Activated CD4-positive, alpha-beta memory T cell treated with anti-CD3 and anti-CD28 coated beads for 36 hours (primary cell): ENCODE results near the gene PRPSAP2. TPM values are rescaled to one million over a fixed set of nuclear protein-coding genes. Genes with fewer than 3 reads are reported as not detected.
A peak's percentile ranks its signal among the peaks of the same experiment; 100 is the strongest.
"Not testable (repeated sequence)": the region's sequence is repeated elsewhere in the genome, so short reads cannot be mapped to it uniquely, and the experiment has no call there.

Experiments
- CTCF ChIA-PET: fragments of 350-600 bp; sonication (Branson Sonifier 250); formaldehyde crosslinking; loops from one replicate; lab custom pipeline; 2021; ENCODE audit warnings: antibody characterized with exemption, inconsistent platforms; lab: Charles Lee
- POLR2A ChIA-PET: fragments of 350-600 bp; sonication (Branson Sonifier 250); formaldehyde crosslinking; loops from one replicate; lab custom pipeline; 2021; ENCODE audit warnings: antibody characterized with exemption; lab: Charles Lee
- DNase-seq: peaks from one replicate; pipeline ENCODE4 v3.0.0-alpha.2; 2020
- H3K27ac Mint-ChIP-seq: one replicate; pipeline ENCODE4 v1.8.0; 2021; ENCODE audit warnings: mixed read lengths
- H3K27me3 Mint-ChIP-seq: one replicate; pipeline ENCODE4 v1.8.0; 2021; ENCODE audit warnings: mixed read lengths
- H3K36me3 Mint-ChIP-seq: one replicate; pipeline ENCODE4 v1.8.0; 2021; ENCODE audit warnings: mixed read lengths
- H3K4me1 Mint-ChIP-seq: one replicate; pipeline ENCODE4 v1.8.0; 2021; ENCODE audit warnings: low read depth, mixed read lengths
- H3K4me3 Mint-ChIP-seq: one replicate; pipeline ENCODE4 v1.8.0; 2021; ENCODE audit warnings: mild to moderate bottlenecking, mixed read lengths
- H3K9me3 Mint-ChIP-seq: one replicate; pipeline ENCODE4 v1.8.0; 2021; ENCODE audit warnings: mixed read lengths
- intact Hi-C: fragments of 100-400 bp; cut with micrococcal nuclease; formaldehyde crosslinking; loops from one replicate; pipeline ENCODE4 v1.15.1; 2023
- total RNA-seq, 2 experiments: library from RNA; stranded (reverse); gene quantifications; one replicate each; pipeline ENCODE4 v1.2.3, GENCODE V29; 2021

The PRPSAP2 gene
- total RNA-seq, 2 experiments from 2014 or later = 41.9 to 42.5 TPM

DNA sequence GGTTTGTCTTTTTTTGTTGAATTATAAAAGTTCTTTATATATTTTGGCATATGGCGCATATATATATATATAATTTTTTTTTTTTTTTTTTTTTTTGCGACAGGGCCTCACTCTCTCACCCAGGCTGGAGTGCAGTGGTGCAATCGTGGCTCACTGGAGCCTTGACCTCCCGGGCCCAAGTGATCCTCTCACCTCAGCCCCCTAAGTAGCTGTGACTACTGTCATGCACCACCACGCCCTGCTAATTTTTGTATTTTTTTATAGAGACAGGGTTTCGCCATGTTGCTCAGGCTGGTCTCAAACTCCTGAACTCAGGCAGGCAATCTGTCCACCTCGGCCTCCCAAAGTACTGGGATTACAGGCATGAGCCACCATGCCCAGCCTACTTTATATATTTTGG, 64.7 kb downstream of the PRPSAP2 start:
- H3K4me3 Mint-ChIP-seq, H3K27ac Mint-ChIP-seq, DNase-seq, POLR2A ChIA-PET, H3K9me3 Mint-ChIP-seq, H3K27me3 Mint-ChIP-seq: not testable (repeated sequence)
- H3K36me3 Mint-ChIP-seq = peaks cover 10% of the 10 kb centered on the region
- CTCF ChIA-PET = interaction anchor here (0.6 to 1.1 kb wide), 2 partner anchors 39 to 65 kb away, joined by 3 read pairs; no protein-coding TSS in a partner anchor
- intact Hi-C loops = loop anchor here (10.0 kb wide), 2 partner anchors 52 to 108 kb away; no protein-coding TSS in a partner anchor
- peaks cover 50% of the 10 kb centered on the region for H3K4me1 Mint-ChIP-seq

DNA sequence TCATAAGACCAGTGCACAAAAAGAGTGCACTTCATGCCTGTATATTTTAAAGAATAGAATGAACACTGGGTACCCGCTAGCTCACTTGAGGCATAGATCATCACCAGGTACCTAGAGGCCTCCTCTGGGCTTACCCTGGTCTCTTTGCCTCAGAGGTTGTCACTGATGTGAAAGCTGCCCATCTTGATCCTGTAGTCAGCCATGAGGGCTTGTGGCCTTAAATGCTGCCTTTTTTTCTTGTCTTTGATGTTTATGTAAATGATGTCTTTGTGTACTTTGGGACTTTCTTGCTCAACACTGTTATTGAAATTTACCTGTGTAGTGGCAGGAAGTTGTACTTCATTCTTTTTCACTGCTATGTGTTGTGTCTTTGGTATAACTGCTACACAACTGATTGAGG, 67.3 kb downstream of the PRPSAP2 start:
- H3K36me3 Mint-ChIP-seq = peaks cover 15% of the 10 kb centered on the region
- CTCF ChIA-PET = interaction anchor here (1.1 kb wide), 1 partner anchor 35 kb away, joined by 3 read pairs; no protein-coding TSS in a partner anchor

DNA sequence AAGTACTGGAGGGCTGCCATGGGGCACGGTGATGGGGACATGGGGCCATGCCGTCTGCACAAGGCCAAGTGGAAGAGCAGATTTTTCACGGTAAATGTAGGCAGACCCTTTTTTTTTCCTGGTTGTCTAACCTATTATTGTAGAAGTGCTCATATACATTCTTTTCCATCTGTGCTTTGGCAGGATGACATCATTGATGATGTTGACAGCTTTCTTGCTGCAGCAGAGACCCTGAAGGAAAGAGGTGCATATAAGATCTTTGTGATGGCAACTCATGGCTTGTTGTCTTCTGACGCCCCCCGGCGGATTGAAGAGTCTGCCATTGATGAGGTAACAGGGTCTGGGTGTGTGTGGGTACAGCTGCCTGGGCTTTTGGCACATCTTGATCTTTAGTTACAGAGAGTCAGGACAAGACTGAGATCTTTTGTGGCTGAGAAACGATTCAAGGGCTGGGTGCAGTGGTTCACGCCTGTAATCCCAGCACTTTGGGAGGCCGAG, 70.7 kb downstream of the PRPSAP2 start:
- DNase-seq = no peak
- no peaks in the 10 kb centered on the region for H3K27me3 Mint-ChIP-seq
- no peaks in the 10 kb centered on the region for H3K9me3 Mint-ChIP-seq
- ChIA-PET CTCF (interaction anchor here (0.7 to 1.4 kb wide), 2 partner anchors 31 to 32 kb away, joined by 3 read pairs; no protein-coding TSS in a partner anchor), POLR2A (no interaction called here)
- no peak overlapping the region for H3K4me3 Mint-ChIP-seq
- intact Hi-C loops = loop anchor here (10.0 kb wide), 2 partner anchors 46 to 114 kb away; no protein-coding TSS in a partner anchor
- H3K4me1 Mint-ChIP-seq = peaks cover 24% of the 10 kb centered on the region
- H3K36me3 Mint-ChIP-seq = peaks cover 20% of the 10 kb centered on the region
- H3K27ac Mint-ChIP-seq = no peak overlapping the region

More for the DNA sequence above, 67.3 kb downstream of the PRPSAP2 start:
- Mint-ChIP-seq H3K27ac (no peak overlapping the region), H3K4me1 (peaks cover 37% of the 10 kb centered on the region), H3K4me3 (no peak overlapping the region), H3K27me3 (no peaks in the 10 kb centered on the region), H3K9me3 (no peaks in the 10 kb centered on the region)
- POLR2A ChIA-PET = no interaction called here
- DNase-seq = no peak
- intact Hi-C loops = loop anchor here (10.0 kb wide), 2 partner anchors 50 to 110 kb away; no protein-coding TSS in a partner anchor

DNA sequence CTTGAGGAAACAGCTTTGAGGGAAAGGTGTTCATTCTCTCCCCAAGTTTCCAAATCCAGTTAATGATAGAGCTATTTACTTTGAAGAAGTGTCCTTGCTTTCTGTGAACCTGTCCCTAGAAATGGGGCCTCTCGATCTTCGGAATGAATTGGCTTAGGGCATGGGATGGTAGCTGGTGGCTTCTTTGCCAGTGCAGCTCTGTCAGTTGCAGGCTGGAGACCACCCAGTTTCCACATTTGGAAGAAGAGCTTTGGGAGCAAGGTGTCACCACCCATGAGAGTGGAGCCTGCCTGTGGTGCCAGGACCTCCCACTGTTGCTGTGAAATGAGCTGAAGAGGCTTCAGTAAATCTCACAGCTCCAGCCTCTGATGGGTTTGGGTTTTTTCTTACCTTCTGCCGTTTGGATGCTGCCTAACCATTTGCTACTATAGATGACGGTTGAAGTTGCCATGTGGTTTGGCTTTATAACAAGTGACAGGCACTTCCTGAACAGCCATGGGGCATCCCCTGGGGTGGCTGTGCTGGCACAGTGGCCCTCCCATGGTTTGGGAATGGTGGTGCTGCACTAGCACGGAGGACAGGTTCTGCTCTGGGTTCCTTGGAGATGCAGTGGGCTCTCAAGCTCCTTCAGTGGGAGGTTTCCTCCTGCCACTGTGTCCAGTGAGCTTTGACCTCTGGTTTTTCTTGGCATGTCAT, 74.6 kb downstream of the PRPSAP2 start:
- Mint-ChIP-seq H3K27me3 (no peaks in the 10 kb centered on the region), H3K9me3 (no peaks in the 10 kb centered on the region), H3K4me3 (no peak overlapping the region), H3K36me3 (peaks cover 20% of the 10 kb centered on the region), H3K4me1 (peaks cover 11% of the 10 kb centered on the region), H3K27ac (no peak overlapping the region)
- ChIA-PET CTCF (interaction anchor here (1.0 kb wide), 1 partner anchor 29 kb away, joined by 5 read pairs; no protein-coding TSS in a partner anchor), POLR2A (interaction anchor here (0.8 kb wide), 1 partner anchor 11 kb away, joined by 3 read pairs; no protein-coding TSS in a partner anchor)
- peak; percentile 22 for DNase-seq
- intact Hi-C loops = no loop called here

DNA sequence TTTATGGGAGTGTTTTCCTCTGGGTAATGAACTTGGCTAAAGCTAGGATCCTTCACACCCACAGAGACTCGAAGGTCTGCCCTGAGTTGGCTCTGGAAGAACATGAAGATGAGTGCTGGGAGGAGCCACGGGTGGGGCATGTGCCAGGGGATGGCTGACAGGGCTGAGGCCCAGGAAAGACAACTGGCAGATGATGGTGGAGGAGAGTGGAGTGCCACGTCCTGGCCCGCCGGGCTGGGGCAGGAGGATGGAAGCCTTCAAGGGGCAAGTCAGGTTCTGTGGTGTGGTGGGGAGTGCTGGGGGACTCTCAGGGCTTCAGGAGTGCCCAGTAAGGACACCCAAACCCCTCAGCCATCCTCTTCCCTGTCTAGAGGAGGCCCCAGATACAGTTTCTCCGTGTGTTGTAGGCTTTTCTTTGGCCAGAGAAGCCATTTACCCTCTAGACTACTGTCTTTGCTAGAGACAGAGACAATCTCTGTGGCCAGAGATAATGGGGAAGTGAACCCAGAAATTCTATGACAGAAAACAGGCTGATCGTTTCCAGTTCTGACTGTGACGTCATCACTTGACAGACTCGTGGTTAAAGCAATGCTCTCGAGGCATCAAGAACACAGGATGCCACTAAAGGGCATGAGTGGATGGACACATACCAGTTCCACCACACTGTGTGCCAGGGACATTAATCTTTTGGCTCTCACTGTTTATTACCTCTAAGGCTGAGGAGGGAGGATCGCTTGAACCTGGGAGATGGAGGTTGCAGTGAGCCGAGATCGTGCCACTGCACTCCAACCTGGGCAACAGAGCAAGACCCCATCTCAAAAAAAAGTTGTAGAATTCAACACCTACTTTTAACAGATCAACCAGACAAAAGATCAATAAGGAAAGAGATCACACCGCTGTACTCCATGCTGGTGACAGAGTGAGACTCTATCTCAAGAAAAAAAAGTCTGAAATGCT, 75.4 kb downstream of the PRPSAP2 start:
- no peak overlapping the region for H3K4me3 Mint-ChIP-seq
- DNase-seq = no peak
- POLR2A ChIA-PET = interaction anchor here (0.8 kb wide), 1 partner anchor 10 kb away, joined by 3 read pairs; no protein-coding TSS in a partner anchor
- H3K9me3 Mint-ChIP-seq = no peaks in the 10 kb centered on the region
- no peaks in the 10 kb centered on the region for H3K27me3 Mint-ChIP-seq
- peaks cover 11% of the 10 kb centered on the region for H3K4me1 Mint-ChIP-seq
- no peak overlapping the region for H3K27ac Mint-ChIP-seq
- intact Hi-C loops = no loop called here
- CTCF ChIA-PET = no interaction called here
- H3K36me3 Mint-ChIP-seq = peaks cover 19% of the 10 kb centered on the region

DNA sequence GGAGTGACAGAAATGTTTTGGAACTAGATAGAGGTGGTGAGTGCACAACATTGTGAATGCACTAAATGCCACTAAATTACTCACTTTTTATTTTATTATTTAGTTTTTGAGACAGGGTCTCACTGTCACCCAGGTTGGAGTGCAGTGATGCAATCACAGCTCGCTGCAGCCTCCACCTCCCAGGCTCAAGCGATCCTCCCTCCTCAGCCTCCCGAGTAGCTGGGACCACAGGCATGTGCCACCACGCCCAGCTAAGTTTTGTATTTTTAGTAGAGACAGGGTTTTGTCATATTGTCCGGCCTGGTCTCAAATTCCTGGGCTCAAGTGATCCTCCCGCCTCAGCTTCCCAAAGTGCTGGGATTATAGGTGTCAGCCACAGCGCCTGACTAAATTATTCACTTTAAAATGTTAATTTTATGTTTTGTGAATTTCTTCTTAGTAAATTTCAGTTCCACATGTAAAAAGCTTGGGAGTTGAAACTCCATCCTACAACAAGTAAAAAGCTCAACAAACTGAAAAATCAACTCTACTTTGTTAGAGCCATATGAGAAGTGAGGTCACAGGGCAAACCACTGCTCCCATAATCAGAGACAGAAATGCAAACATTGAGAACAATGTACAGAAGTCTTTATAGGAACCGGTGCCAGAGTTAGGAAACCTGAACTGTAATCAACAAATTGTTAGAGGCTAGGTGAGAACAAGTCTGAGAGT, 80.2 kb downstream of the PRPSAP2 start:
- Mint-ChIP-seq H3K27ac (no peak overlapping the region), H3K4me3 (no peak overlapping the region), H3K36me3 (no peaks in the 10 kb centered on the region), H3K27me3 (peaks cover 1% of the 10 kb centered on the region), H3K4me1 (peaks cover 3% of the 10 kb centered on the region), H3K9me3 (no peaks in the 10 kb centered on the region)
- ChIA-PET CTCF (interaction anchor here (1.6 kb wide), 1 partner anchor 23 kb away, joined by 9 read pairs; no protein-coding TSS in a partner anchor), POLR2A (no interaction called here)
- DNase-seq = no peak
- intact Hi-C loops = no loop called here

DNA sequence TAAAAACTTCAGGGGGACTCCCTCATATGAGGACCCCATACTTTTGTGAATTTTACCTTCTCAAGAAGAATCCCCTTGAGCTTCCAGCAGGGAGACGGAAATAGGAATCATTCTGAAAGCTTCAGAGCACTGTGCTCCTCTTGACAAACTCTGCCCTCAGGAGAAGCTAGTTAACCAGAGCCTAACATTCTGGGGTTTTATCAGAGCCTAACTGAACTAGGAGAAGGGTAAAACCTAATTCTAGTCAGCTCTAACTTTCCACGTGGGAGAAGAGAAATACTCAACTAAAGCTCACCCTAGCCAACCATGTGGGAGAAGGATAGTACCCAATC, 80.7 kb downstream of the PRPSAP2 start:
- DNase-seq = no peak
- POLR2A ChIA-PET = no interaction called here
- intact Hi-C loops = no loop called here
- CTCF ChIA-PET = interaction anchor here (1.6 kb wide), 1 partner anchor 22 kb away, joined by 9 read pairs; no protein-coding TSS in a partner anchor
- Mint-ChIP-seq H3K27ac (no peak overlapping the region), H3K36me3 (no peaks in the 10 kb centered on the region), H3K4me1 (peaks cover 3% of the 10 kb centered on the region), H3K4me3 (no peak overlapping the region), H3K9me3 (no peaks in the 10 kb centered on the region), H3K27me3 (peaks cover 1% of the 10 kb centered on the region)

DNA sequence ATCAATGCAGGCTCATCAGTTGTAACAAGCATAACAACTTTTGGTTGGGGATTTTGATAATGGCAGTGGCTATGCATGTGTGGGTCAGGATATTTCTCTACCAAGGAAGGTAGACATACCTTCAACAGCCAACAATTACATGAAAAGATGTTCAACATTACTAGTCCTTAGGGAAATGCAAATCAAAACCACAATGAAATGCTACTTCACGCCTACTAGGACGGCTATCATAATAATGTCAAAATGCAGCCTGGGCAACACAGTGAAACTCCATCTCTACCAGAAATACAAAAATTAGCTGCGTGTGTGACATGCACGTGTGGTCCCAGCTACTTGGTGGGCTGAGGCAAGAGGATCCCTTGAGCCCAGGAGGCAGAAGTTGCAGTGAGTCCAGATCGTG, 86.7 kb downstream of the PRPSAP2 start:
- no peaks in the 10 kb centered on the region for H3K36me3 Mint-ChIP-seq
- intact Hi-C loops = no loop called here
- H3K27ac Mint-ChIP-seq = no peak overlapping the region
- no peak overlapping the region for H3K4me3 Mint-ChIP-seq
- no peaks in the 10 kb centered on the region for H3K9me3 Mint-ChIP-seq
- no peak for DNase-seq
- ChIA-PET CTCF (interaction anchor here (1.6 kb wide), 1 partner anchor 16 kb away, joined by 5 read pairs; no protein-coding TSS in a partner anchor), POLR2A (no interaction called here)
- H3K27me3 Mint-ChIP-seq = no peaks in the 10 kb centered on the region
- peaks cover 3% of the 10 kb centered on the region for H3K4me1 Mint-ChIP-seq

DNA sequence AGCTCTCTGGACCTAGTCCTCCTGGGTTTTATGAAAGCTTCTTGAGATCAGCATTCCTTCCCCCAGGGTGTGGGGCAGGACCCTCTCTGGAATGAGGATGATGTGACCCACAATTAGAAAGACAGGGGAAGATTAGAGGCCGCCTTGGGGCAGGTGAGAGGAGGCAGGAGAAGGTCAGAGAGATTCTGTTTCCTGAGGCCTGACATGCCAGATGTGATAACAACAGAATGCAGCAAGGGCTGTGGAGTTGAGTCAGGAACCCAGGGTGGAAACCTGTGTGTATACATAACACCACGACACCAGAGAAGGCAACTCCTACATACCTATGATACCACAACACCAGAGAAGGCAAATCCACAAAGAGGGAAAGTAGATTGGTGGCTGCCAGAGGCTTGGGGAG, 88.6 kb downstream of the PRPSAP2 start:
- H3K27ac Mint-ChIP-seq = no peak overlapping the region
- H3K4me1 Mint-ChIP-seq = no peaks in the 10 kb centered on the region
- H3K4me3 Mint-ChIP-seq = no peak overlapping the region
- H3K36me3 Mint-ChIP-seq = no peaks in the 10 kb centered on the region
- intact Hi-C loops = no loop called here
- ChIA-PET CTCF (no interaction called here), POLR2A (no interaction called here)
- no peaks in the 10 kb centered on the region for H3K9me3 Mint-ChIP-seq
- no peaks in the 10 kb centered on the region for H3K27me3 Mint-ChIP-seq
- no peak for DNase-seq

DNA sequence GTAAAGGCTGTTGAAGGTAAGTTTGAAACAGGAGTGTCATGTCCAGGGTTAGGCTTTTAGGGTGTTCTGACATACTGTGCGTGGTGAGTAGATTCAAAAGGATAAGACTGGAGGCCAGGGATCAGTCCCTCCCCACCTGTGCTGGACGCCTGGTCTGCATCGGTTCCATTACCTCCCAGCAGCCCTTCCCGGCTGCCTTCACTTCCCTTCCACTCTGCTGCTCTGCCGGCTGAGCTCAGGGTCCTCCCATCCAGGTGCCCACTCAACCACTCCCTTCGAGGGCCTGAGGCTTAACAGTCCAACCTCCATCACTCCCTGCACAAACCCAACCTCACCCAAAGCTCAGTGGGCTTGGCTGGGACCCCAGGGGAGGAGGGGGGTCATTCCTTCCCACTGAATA, 89.9 kb downstream of the PRPSAP2 start:
- Mint-ChIP-seq H3K4me3 (no peak overlapping the region), H3K36me3 (no peaks in the 10 kb centered on the region), H3K27ac (no peak overlapping the region), H3K27me3 (no peaks in the 10 kb centered on the region), H3K9me3 (no peaks in the 10 kb centered on the region), H3K4me1 (no peaks in the 10 kb centered on the region)
- CTCF ChIA-PET = interaction anchor here (0.9 kb wide), 1 partner anchor 13 kb away, joined by 3 read pairs; no protein-coding TSS in a partner anchor
- POLR2A ChIA-PET = no interaction called here
- no peak for DNase-seq
- intact Hi-C loops = no loop called here

DNA sequence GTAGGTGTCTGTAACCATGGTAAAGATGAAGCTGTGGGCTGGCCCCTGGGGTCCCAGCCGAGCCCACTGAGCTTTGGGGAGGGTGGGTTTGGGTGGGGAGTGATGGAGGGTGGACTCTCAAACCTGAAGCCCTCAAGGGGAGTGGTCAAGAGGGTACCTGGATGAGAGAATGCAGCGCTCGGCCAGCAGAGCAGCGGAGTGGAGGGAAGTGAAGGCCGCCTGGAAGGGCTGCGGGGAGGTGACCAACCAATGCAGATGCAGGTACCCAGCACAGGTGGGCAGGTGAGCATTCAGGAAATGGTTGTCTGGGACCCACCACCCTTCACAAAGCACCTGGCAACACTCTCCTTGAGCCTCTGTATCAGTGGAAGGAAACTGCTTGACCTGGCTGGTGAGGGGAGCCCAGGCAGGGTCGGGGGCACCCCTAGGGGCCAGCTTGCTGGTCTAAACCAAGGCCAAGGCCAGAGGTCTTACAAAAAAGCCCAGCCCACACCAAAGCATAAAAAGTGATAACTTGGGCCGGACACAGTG, 90.6 kb downstream of the PRPSAP2 start:
- Mint-ChIP-seq H3K4me1 (no peaks in the 10 kb centered on the region), H3K27me3 (no peaks in the 10 kb centered on the region), H3K27ac (no peak overlapping the region), H3K4me3 (no peak overlapping the region), H3K36me3 (no peaks in the 10 kb centered on the region), H3K9me3 (no peaks in the 10 kb centered on the region)
- intact Hi-C loops = no loop called here
- POLR2A ChIA-PET = no interaction called here
- no peak for DNase-seq
- CTCF ChIA-PET = interaction anchor here (0.9 kb wide), 1 partner anchor 13 kb away, joined by 3 read pairs; no protein-coding TSS in a partner anchor
